Measurements from ENCODE around the gene ZFC3H1. TPM values are rescaled to one million over a fixed set of nuclear protein-coding genes. Genes with fewer than 3 reads are reported as not detected.
A peak's percentile ranks its signal among the peaks of the same experiment; 100 is the strongest.

ZFC3H1 gene
- polyA plus RNA-seq, 10 donors = 28.6 to 71.1 (median 34.5) TPM

GRCh38 chr12:71685914-71686657 lies 22.4 kb upstream of the ZFC3H1 start, which contains the start of gene TMEM19:
TSS of gene TMEM19 (plus strand) at chr12:71686082. CDS start at chr12:71686681, 599 bp downstream.
- DNase-seq = peak; percentile 88 to 97 (median 92)

- DNase-seq = no peak
Observed at GRCh38 chr12:71685312-71685906, 21.8 kb upstream of the ZFC3H1 start.

GRCh38 chr12:71684081-71684480 lies 20.4 kb upstream of the ZFC3H1 start:
- no peak for DNase-seq

GRCh38 chr12:71683633-71684032 lies 20.0 kb upstream of the ZFC3H1 start:
- DNase-seq = no peak

- no peak for DNase-seq
Observed at GRCh38 chr12:71682466-71682865, 18.8 kb upstream of the ZFC3H1 start.

GRCh38 chr12:71671816-71672215 lies 8.2 kb upstream of the ZFC3H1 start:
- DNase-seq = no peak

GRCh38 chr12:71671311-71671710 lies 7.7 kb upstream of the ZFC3H1 start:
- no peak for DNase-seq

GRCh38 chr12:71666259-71666658 lies 2.6 kb upstream of the ZFC3H1 start:
- DNase-seq = no peak

GRCh38 chr12:71665090-71665463 lies 1.4 kb upstream of the ZFC3H1 start:
- DNase-seq = no peak

GRCh38 chr12:71664411-71665089 lies 902 bp upstream of the ZFC3H1 start:
- peak in 1 of 3 donors; percentile 24 for DNase-seq

- peak; percentile 51 to 94 (median 84) for DNase-seq
Observed at GRCh38 chr12:71662849-71663560, 643 bp downstream of the ZFC3H1 start.

GRCh38 chr12:71661977-71662530 lies 1.6 kb downstream of the ZFC3H1 start:
- peak in 2 of 3 donors; percentile 18 to 26 for DNase-seq

- DNase-seq = no peak
Observed at GRCh38 chr12:71656740-71657139, 6.9 kb downstream of the ZFC3H1 start.

GRCh38 chr12:71655907-71656306 lies 7.7 kb downstream of the ZFC3H1 start:
- no peak for DNase-seq

GRCh38 chr12:71655495-71655894 lies 8.2 kb downstream of the ZFC3H1 start:
- DNase-seq = no peak

GRCh38 chr12:71654200-71654599 lies 9.4 kb downstream of the ZFC3H1 start:
- no peak for DNase-seq

- no peak for DNase-seq
Observed at GRCh38 chr12:71653137-71653536, 10.5 kb downstream of the ZFC3H1 start.

- DNase-seq = no peak
Observed at GRCh38 chr12:71652656-71653055, 11.0 kb downstream of the ZFC3H1 start.

- DNase-seq = no peak
Observed at GRCh38 chr12:71649401-71649800, 14.2 kb downstream of the ZFC3H1 start.

GRCh38 chr12:71648537-71648936 lies 15.1 kb downstream of the ZFC3H1 start:
- no peak for DNase-seq

GRCh38 chr12:71646512-71646911 lies 17.1 kb downstream of the ZFC3H1 start:
- no peak for DNase-seq

GRCh38 chr12:71645268-71645667 lies 18.4 kb downstream of the ZFC3H1 start:
- DNase-seq = peak in 1 of 3 donors; percentile 29

Measured in muscle of back (tissue), 11 donors.